Measurements from ENCODE around the gene EPN2.

EPN2 gene

GRCh38 chr17:19313066-19313745 lies 76.0 kb downstream of the EPN2 start:
- no peak for DNase-seq

GRCh38 chr17:19313746-19314651 lies 76.8 kb downstream of the EPN2 start:
- DNase-seq = no peak

GRCh38 chr17:19315104-19315503 lies 77.9 kb downstream of the EPN2 start:
- no peak for DNase-seq

GRCh38 chr17:19316761-19317358 lies 79.7 kb downstream of the EPN2 start:
- no peak for DNase-seq

GRCh38 chr17:19317359-19318095 lies 80.4 kb downstream of the EPN2 start:
- DNase-seq = peak; percentile 80

- no peak for DNase-seq
These were observed 81.4 kb downstream of the EPN2 start for GRCh38 chr17:19318611-19319010.

GRCh38 chr17:19319771-19320505 lies 82.8 kb downstream of the EPN2 start:
- DNase-seq = no peak

GRCh38 chr17:19320876-19321275 lies 83.7 kb downstream of the EPN2 start:
- no peak for DNase-seq

- no peak for DNase-seq
These were observed 84.4 kb downstream of the EPN2 start for GRCh38 chr17:19321481-19322128.

GRCh38 chr17:19322129-19322505 lies 85.0 kb downstream of the EPN2 start:
- no peak for DNase-seq

- DNase-seq = no peak
These were observed 85.7 kb downstream of the EPN2 start for GRCh38 chr17:19322861-19323260.

GRCh38 chr17:19325542-19325941 lies 88.4 kb downstream of the EPN2 start:
- no peak for DNase-seq

- no peak for DNase-seq
These were observed 90.0 kb downstream of the EPN2 start for GRCh38 chr17:19327031-19327783.

- DNase-seq = no peak
These were observed 91.4 kb downstream of the EPN2 start for GRCh38 chr17:19328441-19329061.

- no peak for DNase-seq
These were observed 92.0 kb downstream of the EPN2 start for GRCh38 chr17:19329136-19329535.

GRCh38 chr17:19329839-19330238 lies 92.7 kb downstream of the EPN2 start:
- no peak for DNase-seq

GRCh38 chr17:19330271-19330670 lies 93.1 kb downstream of the EPN2 start:
- no peak for DNase-seq

- DNase-seq = no peak
These were observed 94.0 kb downstream of the EPN2 start for GRCh38 chr17:19331134-19331533.

GRCh38 chr17:19331543-19332245 lies 94.5 kb downstream of the EPN2 start:
- DNase-seq = no peak
